ENCODE results near the gene PRELID1.
"Not testable (repeated sequence)": the region's sequence is repeated elsewhere in the genome, so short reads cannot be mapped to it uniquely, and the experiment has no call there.

PRELID1 gene

DNA sequence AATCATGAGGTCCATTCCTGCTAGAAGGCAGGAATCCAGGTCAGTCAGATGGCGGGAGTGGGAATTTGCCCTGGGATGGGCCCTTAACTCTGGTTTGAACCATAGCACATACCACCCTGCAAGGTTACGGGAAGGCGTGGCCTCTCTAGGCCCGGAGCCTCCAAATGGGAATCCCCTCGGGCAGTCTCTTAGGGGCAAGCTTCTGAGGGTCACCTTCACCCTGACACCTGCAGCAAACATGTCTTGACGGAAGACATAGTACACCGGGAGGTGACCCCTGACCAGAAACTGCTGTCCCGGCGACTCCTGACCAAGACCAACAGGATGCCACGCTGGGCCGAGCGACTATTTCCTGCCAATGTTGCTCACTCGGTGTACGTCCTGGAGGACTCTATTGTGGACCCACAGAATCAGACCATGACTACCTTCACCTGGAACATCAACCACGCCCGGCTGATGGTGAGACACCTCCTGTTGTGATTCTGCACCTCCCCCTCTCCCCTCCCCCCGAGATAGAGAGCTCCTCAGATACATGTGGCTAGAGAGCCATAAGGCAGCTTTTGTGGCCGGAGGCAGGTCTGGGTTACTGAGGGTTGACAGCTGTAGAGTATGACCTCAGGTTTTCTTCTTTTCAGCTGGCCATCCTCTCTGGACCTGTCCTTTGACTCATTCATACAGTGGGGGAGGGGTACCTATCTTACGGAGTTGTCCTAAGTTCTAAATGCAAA lies 957 bp downstream of the PRELID1 start:
- DNase-seq = no peak
- TF ChIP-seq GATA1 (IDR thresholded peaks at IDR 0.05; ENCODE audit: low read depth, low read length) = no peak
- no peak for TF ChIP-seq POLR2A (IDR thresholded peaks at IDR 0.05; ENCODE audit: low read length)

GRCh38 chr5:177306103-177306640 lies 2.6 kb downstream of the PRELID1 start:
- not testable (repeated sequence) for DNase-seq

GRCh38 chr5:177306674-177307543 lies 3.3 kb downstream of the PRELID1 start:
- TF ChIP-seq GATA1 (IDR thresholded peaks at IDR 0.05; ENCODE audit: low read depth, low read length) = no peak
- peak; percentile 37 for TF ChIP-seq POLR2A (IDR thresholded peaks at IDR 0.05; ENCODE audit: low read length)
- no peak for DNase-seq

DNA sequence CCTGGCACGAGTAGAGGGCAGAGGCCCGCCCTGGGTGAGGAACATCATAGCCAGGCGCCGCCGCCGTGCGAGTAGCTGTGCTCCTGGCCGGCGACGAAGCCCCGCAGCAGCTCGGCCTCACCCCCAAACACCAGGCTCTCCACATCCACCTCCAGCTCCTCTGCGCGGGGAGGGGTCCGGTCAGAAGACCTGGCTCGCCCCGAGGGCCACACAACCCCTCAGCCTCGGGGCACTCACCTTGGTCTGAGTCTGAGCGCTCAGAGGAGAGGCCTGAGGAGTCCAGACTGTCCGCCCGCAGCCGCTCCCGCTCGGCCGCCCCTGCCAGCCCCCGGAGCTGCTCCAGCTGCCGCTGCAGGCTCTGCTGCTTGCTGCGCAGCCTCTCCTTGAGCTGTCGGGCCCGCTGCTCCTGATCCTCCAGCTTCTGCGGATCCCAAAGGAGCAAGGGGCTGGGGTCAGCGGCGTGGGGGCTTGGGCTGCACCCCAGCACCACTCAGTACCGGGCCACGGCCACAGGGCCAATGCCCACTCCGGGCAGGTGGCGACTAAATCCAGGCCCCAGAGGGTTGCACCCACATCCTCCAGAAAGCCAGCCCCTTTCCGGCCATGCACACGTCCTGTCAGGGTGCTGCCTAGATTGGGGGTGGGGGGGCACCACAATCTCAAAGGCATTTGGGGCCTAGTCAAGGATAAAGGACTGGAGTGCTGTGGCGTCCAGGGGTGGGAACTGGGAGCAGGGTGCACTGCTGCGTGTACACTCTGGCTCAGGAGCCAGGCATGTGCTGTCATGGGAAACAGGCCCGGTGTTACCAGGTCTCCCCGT lies 4.2 kb downstream of the PRELID1 start:
- no peak for TF ChIP-seq GATA1 (IDR thresholded peaks at IDR 0.05; ENCODE audit: low read depth, low read length)
- DNase-seq = no peak

GRCh38 chr5:177308740-177309139 lies 5.1 kb downstream of the PRELID1 start:
- DNase-seq = no peak
- TF ChIP-seq POLR2A (IDR thresholded peaks at IDR 0.05; ENCODE audit: low read length) (no peak), GATA1 (IDR thresholded peaks at IDR 0.05; ENCODE audit: low read depth, low read length) (no peak)

DNA sequence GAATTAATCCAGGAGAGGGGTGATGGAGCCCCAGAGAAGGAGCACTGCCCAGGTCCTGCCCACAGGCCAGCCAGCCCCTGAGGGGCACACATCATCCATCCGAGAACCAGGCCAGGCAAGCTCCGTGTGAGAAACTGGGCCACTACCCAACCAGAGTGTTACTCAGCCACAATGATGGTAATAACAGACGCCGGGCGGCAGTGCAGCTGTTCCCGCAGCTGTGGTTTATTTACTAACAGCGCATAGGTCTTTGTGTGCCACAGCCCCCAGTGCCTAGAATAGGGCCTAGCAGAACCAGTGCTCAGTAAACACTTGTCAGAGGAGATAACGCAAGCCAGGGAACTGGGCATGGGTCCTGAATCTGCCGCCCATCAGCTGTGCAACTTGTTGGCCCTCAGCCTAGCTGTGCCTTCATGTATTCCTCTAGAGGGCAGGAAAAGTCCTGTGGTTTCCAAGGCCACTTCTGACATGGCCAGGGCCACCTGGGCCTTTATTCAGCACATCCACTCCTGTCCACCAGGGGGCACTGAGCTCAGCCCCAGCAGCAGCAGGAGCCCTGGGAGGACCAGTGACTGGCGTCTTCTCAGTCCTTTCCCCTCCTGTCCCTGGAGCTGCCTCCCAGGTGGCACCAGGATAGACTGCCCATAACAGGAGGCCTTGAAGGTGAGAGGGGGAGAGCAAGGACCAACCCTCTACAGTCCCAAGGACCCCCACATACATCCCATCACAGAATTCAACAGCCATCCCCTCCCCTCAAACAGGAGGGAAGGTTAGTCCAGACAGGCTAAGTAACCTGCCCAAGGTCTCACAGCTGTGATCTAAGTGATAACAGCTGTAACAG lies 6.0 kb downstream of the PRELID1 start:
- DNase-seq = peak; percentile 86 to 92

GRCh38 chr5:177310332-177310731 lies 6.7 kb downstream of the PRELID1 start:
- TF ChIP-seq GATA1 (IDR thresholded peaks at IDR 0.05; ENCODE audit: low read depth, low read length) (no peak), POLR2A (IDR thresholded peaks at IDR 0.05; ENCODE audit: low read length) (no peak)
- no peak for DNase-seq

More for the DNA sequence above, 6.0 kb downstream of the PRELID1 start:
- TF ChIP-seq POLR2A (IDR thresholded peaks at IDR 0.05; ENCODE audit: low read length) (no peak), GATA1 (IDR thresholded peaks at IDR 0.05; ENCODE audit: low read depth, low read length) (no peak)

DNA sequence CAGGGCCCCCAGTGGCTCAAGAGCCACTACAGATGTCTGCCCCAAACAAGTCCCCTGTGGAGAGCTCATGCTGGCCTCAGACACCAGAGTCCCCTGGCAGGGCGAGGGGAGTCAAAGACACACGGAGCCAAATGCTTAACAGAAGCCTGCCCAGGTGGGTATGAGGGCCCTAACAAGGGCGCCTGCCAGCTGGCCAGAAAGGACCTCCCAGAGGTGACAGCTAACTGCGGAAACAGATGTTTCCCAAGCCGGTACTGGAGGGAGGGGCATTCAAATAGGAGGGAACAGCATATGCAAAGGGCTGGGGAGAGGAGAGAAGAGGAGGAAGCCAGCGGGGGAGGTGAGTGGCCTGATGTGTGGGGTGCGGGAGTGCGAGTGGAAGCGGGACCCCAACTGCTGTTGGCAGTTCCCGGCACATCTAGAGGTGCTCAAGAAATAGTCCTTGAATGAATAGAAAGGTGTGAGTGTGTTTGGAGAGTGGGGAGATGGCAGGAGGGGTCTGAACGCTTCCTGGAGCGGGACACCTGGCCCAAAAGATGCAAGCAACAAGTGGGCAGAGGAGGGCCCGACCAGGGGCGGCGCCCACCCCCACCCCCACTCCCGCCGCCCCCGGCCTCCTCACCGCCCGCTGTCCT lies 7.3 kb downstream of the PRELID1 start:
- TF ChIP-seq GATA1 (IDR thresholded peaks at IDR 0.05; ENCODE audit: low read depth, low read length) (no peak), POLR2A (IDR thresholded peaks at IDR 0.05; ENCODE audit: low read length) (no peak)
- DNase-seq = peak; percentile 72 to 74

DNA sequence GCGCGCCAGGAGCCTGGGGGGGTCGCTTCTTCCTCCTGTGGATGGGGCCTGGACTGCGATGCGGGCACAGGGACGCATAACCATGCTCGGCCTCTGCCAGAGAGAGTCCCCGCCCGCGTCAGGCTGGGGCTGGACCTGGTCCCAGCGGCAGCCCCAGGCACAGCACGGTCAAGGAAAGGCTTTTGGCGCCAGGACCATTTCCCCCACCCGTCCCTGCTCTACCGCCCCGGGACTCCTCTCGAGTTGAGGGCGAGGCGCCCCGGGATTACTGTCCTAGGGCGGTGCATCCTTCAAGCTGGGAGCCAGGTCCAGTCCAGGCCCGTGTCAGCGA lies 7.8 kb downstream of the PRELID1 start:
- no peak for TF ChIP-seq GATA1 (IDR thresholded peaks at IDR 0.05; ENCODE audit: low read depth, low read length)
- no peak for TF ChIP-seq POLR2A (IDR thresholded peaks at IDR 0.05; ENCODE audit: low read length)
- peak in 1 of 2 experiments; percentile 69 for DNase-seq

GRCh38 chr5:177311723-177312648 lies 8.4 kb downstream of the PRELID1 start, which contains the start of gene MXD3:
Gene MXD3 (minus strand): TSS chr5:177311898. CDS start chr5:177311830, 68 bp downstream.
- TF ChIP-seq POLR2A (IDR thresholded peaks at IDR 0.05; ENCODE audit: low read length) (peak; percentile 25), GATA1 (IDR thresholded peaks at IDR 0.05; ENCODE audit: low read depth, low read length) (no peak)
- DNase-seq = peak; percentile 99

DNA sequence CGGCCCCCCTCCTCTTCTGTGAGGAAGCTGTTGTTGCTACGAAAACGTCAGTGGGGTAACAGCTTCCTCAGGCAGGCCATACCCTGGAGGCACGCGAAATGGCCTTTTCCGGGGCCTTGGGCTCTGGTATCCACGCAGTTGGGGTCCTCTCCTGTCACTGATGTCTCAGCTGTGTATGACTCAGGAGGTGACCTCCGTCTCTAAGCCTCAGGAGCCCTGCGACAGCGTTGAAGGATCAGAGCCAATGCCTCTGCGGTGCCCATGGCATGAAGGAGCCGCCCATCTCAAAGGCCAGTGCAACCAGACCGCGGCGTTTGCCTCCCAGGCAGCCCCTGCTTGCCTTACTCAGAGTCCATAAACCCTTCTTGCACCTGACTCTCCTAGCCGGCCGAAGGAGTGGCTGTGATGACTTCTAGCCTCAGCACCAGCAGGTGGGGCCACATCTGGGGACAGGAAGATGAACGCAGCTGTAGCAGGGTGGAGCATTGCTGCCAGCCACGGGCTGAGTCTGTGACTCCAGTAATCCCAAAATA lies 9.1 kb downstream of the PRELID1 start:
- peak; percentile 81 to 87 for DNase-seq
- TF ChIP-seq GATA1 (IDR thresholded peaks at IDR 0.05; ENCODE audit: low read depth, low read length) (no peak), POLR2A (IDR thresholded peaks at IDR 0.05; ENCODE audit: low read length) (peak; percentile 77)
